ENCODE measurements around the gene ACP3. TPM values are rescaled to one million over a fixed set of nuclear protein-coding genes. Genes with fewer than 3 reads are reported as not detected.

Gene ACP3
- total and polyA plus RNA-seq, 2 of the 4 experiments (the other 2 are of a cell fraction), result 0.36 to 0.54 TPM

DNA sequence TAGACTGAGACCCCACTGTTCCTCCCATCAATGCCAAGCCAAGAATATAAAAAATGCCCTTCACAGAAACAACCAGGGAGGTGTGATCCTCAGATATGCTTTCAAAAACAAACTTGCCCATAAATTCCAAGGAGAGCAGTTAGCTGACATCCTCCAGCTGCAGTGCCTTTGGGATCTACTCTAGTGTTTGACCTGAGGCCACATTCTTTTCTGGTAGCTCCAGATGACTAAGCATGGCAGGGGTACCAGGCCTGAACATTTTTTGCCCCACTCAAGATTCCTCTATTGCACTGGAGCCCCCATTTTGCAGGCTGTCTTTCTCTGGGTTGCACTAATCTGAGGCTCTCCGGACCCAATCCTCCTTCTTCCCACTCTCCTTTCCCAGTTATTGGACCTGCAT is 27.9 kb upstream of the ACP3 start:
- no peak overlapping the region for H4K8ac ChIP-seq (ENCODE audit: low read depth in 2 of 2, low read length in 2 of 2)
- peak overlapping the region; percentile 82; the same call in 1 of the 2 replicates for H3K27ac ChIP-seq (ENCODE audit: insufficient read depth, low read length)
- in situ Hi-C loops (cut with MboI; ENCODE audit: low sequenced_read_pairs), result no loop called here
- H3K79me1 ChIP-seq (ENCODE audit: low read depth in 1 of 2, low read length in 2 of 2), result no peaks in the 10 kb centered on the region
- ATAC-seq (ENCODE audit: low read depth) (peak; percentile 63), DNase-seq (no peak)
- H2BK15ac ChIP-seq (ENCODE audit: low read depth, low read length), result no peak overlapping the region
- dilution Hi-C loops (cut with HindIII; ENCODE audit: low sequenced_read_pairs, unreplicated experiment), result no loop called here
- CTCF ChIA-PET, result no interaction called here
- H2AFZ ChIP-seq (replicated peaks; ENCODE audit: low read length, poor library complexity), result no peak overlapping the region
- H3K27me3 ChIP-seq (ENCODE audit: control insufficient read depth, insufficient read depth, low read length), result no peaks in the 10 kb centered on the region
- peaks cover 4% of the 10 kb centered on the region; the same call in 1 of the 2 replicates for H3K9me3 ChIP-seq (ENCODE audit: control insufficient read depth, insufficient read depth, low read length)
- H3K9me1 ChIP-seq (ENCODE audit: insufficient read depth, low read length), result no peaks in the 10 kb centered on the region
- no CpG with 5 or more reads among the region's 1 CpG for WGBS, 2 experiments (ENCODE audit: extremely low coverage in 2 of 2, insufficient read length in 1 of 2)
- no peak overlapping the region for H3K14ac ChIP-seq (replicated peaks; ENCODE audit: low read depth, low read length)
- no peak overlapping the region for H2AK5ac ChIP-seq (ENCODE audit: low read depth, low read length)
- no peak overlapping the region for H3K4ac ChIP-seq (ENCODE audit: low read depth, low read length)
- H3K23ac ChIP-seq (ENCODE audit: low read depth, low read length), result no peak overlapping the region
- H2BK5ac ChIP-seq (ENCODE audit: low read depth, low read length, poor library complexity, severe bottlenecking), result peak overlapping the region; percentile 23
- no peak overlapping the region for H3K56ac ChIP-seq (ENCODE audit: extremely low read depth, insufficient read depth, low read length)
- intact Hi-C loops (cut with micrococcal nuclease), result no loop called here
- 0 out of 2 replicates have a peak overlapping the region, but pooled peaks have one; percentile 60 for H4K5ac ChIP-seq (ENCODE audit: low read depth, low read length)
- peak overlapping the region; percentile 55 for H3K18ac ChIP-seq (ENCODE audit: low read depth, low read length)
- H2BK120ac ChIP-seq (ENCODE audit: low read depth, low read length), result no peak overlapping the region
- H4K91ac ChIP-seq (ENCODE audit: insufficient read depth, low read depth, low read length), result no peak overlapping the region
- BruUV-seq (replicated peaks), result no TSS peak
- peaks cover 4% of the 10 kb centered on the region for H3K4me1 ChIP-seq (ENCODE audit: control insufficient read depth, insufficient read depth, low read length)
- H3K4me2 ChIP-seq (ENCODE audit: low read depth, low read length), result no peak overlapping the region; the same call in 1 of the 2 replicates
- POLR2A ChIA-PET (ENCODE audit: unreplicated experiment), result no interaction called here
- no peak for TF ChIP-seq MXI1 (IDR thresholded peaks at IDR 0.05; ENCODE audit: borderline replicate concordance, low read depth, low read length)
- TF ChIP-seq RCOR1 (IDR thresholded peaks at IDR 0.05; ENCODE audit: insufficient replicate concordance, low read length), result no peak
- TF ChIP-seq SMC3 (IDR thresholded peaks at IDR 0.05; ENCODE audit: low read depth, low read length), result no peak
- TF ChIP-seq, protein P1, sequence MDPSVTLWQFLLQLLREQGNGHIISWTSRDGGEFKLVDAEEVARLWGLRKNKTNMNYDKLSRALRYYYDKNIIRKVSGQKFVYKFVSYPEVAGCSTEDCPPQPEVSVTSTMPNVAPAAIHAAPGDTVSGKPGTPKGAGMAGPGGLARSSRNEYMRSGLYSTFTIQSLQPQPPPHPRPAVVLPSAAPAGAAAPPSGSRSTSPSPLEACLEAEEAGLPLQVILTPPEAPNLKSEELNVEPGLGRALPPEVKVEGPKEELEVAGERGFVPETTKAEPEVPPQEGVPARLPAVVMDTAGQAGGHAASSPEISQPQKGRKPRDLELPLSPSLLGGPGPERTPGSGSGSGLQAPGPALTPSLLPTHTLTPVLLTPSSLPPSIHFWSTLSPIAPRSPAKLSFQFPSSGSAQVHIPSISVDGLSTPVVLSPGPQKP (IDR thresholded peaks at IDR 0.05; ENCODE audit: borderline replicate concordance, low read depth, low read length), result no peak
- no peak for TF ChIP-seq CHD1 (IDR thresholded peaks at IDR 0.05; ENCODE audit: low read depth, low read length)
- TF ChIP-seq RFX5 (IDR thresholded peaks at IDR 0.05; ENCODE audit: low read depth, low read length), result no peak
- no peak for TF ChIP-seq POLR2A (IDR thresholded peaks at IDR 0.05; ENCODE audit: low read depth, low read length)
- TF ChIP-seq, protein P2, sequence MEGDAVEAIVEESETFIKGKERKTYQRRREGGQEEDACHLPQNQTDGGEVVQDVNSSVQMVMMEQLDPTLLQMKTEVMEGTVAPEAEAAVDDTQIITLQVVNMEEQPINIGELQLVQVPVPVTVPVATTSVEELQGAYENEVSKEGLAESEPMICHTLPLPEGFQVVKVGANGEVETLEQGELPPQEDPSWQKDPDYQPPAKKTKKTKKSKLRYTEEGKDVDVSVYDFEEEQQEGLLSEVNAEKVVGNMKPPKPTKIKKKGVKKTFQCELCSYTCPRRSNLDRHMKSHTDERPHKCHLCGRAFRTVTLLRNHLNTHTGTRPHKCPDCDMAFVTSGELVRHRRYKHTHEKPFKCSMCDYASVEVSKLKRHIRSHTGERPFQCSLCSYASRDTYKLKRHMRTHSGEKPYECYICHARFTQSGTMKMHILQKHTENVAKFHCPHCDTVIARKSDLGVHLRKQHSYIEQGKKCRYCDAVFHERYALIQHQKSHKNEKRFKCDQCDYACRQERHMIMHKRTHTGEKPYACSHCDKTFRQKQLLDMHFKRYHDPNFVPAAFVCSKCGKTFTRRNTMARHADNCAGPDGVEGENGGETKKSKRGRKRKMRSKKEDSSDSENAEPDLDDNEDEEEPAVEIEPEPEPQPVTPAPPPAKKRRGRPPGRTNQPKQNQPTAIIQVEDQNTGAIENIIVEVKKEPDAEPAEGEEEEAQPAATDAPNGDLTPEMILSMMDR (conservative IDR thresholded peaks at IDR 0.05; ENCODE audit: low read depth, low read length), result no peak
- no peak for TF ChIP-seq NFE2L2 (IDR thresholded peaks at IDR 0.05; ENCODE audit: low read depth, low read length)
- no peak for TF ChIP-seq RAD21 (IDR thresholded peaks at IDR 0.05; ENCODE audit: low read length)
- TF ChIP-seq MAZ (IDR thresholded peaks at IDR 0.05; ENCODE audit: borderline replicate concordance, low read depth, low read length), result no peak
- TF ChIP-seq CEBPB (IDR thresholded peaks at IDR 0.05; ENCODE audit: low read depth, low read length), result no peak
- no peak for TF ChIP-seq MAFK (IDR thresholded peaks at IDR 0.05; ENCODE audit: low read depth, low read length)
- no peak for TF ChIP-seq BHLHE40 (IDR thresholded peaks at IDR 0.05; ENCODE audit: low read depth, low read length)
- no peak for TF ChIP-seq FOS (IDR thresholded peaks at IDR 0.05; ENCODE audit: low read depth, low read length)
- no peak overlapping the region for H3K9ac ChIP-seq (ENCODE audit: low read depth, low read length)
- H2AK9ac ChIP-seq (replicated peaks; ENCODE audit: low read depth, low read length, poor library complexity), result no peak overlapping the region
- no peak overlapping the region for H3K4me3 ChIP-seq (ENCODE audit: insufficient read depth, low read depth, low read length)
- H4K20me1 ChIP-seq (ENCODE audit: insufficient read depth, low read length), result no peaks in the 10 kb centered on the region
- H2BK20ac ChIP-seq (ENCODE audit: low read depth, low read length), result no peak overlapping the region
- H3K36me3 ChIP-seq (ENCODE audit: control insufficient read depth, insufficient read depth, low read length), result no peaks in the 10 kb centered on the region
